HEK293 (cell line): Measurements from ENCODE around the gene ZNF536.

Experiments used
- CTCF ChIP-seq: fragments of 450-650 bp; formaldehyde crosslinking; IDR thresholded peaks from 2 replicates; pipeline ENCODE4 v1.5.1; 2016; ENCODE audit warnings: missing biosample characterization, missing genetic modification characterization
- SETDB1 ChIP-seq: IDR thresholded peaks from one replicate; pipeline ENCODE4 v1.6.1; 2017; ENCODE audit warnings: mild to moderate bottlenecking, low read length, moderate library complexity, mixed read lengths; ENCODE audit not compliant: insufficient read length
- YY1 ChIP-seq: fragments of 450-650 bp; formaldehyde crosslinking; IDR thresholded peaks from 2 replicates; pipeline ENCODE4 v1.5.1; 2018; ENCODE audit warnings: missing biosample characterization, missing genetic modification characterization
- ZBTB1 ChIP-seq: fragments of 450-650 bp; formaldehyde crosslinking; IDR thresholded peaks from 2 replicates; pipeline ENCODE4 v1.5.1; 2016; ENCODE audit warnings: missing biosample characterization, missing genetic modification characterization
- ZBTB21 ChIP-seq: fragments of 450-650 bp; formaldehyde crosslinking; IDR thresholded peaks from 2 replicates; pipeline ENCODE4 v1.5.1; 2017; ENCODE audit warnings: missing biosample characterization, missing genetic modification characterization
- ZBTB7A ChIP-seq: fragments of 450-650 bp; formaldehyde crosslinking; IDR thresholded peaks from 2 replicates; pipeline ENCODE4 v1.5.1; 2016; ENCODE audit warnings: low read depth, missing biosample characterization, missing genetic modification characterization
- ZEB2 ChIP-seq: fragments of 450-650 bp; formaldehyde crosslinking; IDR thresholded peaks from 2 replicates; pipeline ENCODE4 v1.5.1; 2016; ENCODE audit warnings: missing biosample characterization, missing genetic modification characterization
- ZNF416 ChIP-seq: fragments of 450-650 bp; formaldehyde crosslinking; IDR thresholded peaks from 2 replicates; pipeline ENCODE4 v1.5.1; 2016; ENCODE audit warnings: missing biosample characterization, missing genetic modification characterization
- ZNF654 ChIP-seq: fragments of 450-650 bp; formaldehyde crosslinking; IDR thresholded peaks from 2 replicates; pipeline ENCODE4 v1.5.1; 2016; ENCODE audit warnings: low read depth, missing biosample characterization, missing genetic modification characterization
- ZSCAN23 ChIP-seq: fragments of 450-650 bp; formaldehyde crosslinking; IDR thresholded peaks from 2 replicates; pipeline ENCODE4 v1.5.1; 2016; ENCODE audit warnings: missing biosample characterization, missing genetic modification characterization
- TF ChIP-seq, protein P1 (sequence below): fragments of 450-650 bp; formaldehyde crosslinking; IDR thresholded peaks from 2 replicates; pipeline ENCODE4 v1.5.1; 2016; ENCODE audit warnings: missing biosample characterization, missing genetic modification characterization
- TF ChIP-seq, protein P2 (sequence below): fragments of 450-650 bp; IDR thresholded peaks from 2 replicates; pipeline ENCODE4 v1.5.1; 2018; ENCODE audit warnings: missing biosample characterization, mild to moderate bottlenecking, missing genetic modification characterization

DNA sequence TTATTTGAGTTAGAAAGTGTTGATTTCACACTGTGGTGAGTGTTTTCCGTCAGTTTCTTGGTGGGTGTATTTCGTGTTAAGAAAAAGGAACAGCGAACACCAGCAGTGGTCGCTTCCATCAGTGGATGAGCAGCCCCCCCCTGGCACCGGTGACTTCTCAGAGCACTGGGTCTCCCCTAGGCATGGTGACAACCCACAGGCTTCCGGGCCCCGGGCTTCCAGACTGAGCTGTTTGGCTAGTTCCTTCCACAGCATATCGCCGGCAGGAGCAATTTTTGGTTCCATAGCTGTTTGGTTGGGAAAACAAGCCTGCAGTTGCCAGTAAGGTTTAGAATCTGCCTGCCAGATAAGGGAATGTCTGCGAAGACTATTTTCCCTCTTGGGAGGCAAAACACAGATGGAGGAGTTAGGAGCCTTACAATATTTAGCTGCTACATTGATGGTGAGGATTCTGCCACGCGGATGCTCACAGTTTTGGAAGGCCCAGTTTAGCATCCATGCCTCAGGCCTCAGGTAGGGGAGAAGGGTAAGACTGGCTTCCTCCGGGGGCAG lies 18.7 kb upstream of the ZNF536 start:
- TF ChIP-seq ZEB2 (tag by site-specific recombination) (no peak), CTCF (tag by site-specific recombination) (no peak), ZBTB7A (tag by site-specific recombination) (no peak), ZSCAN23 (no peak), ZBTB21 (no peak), YY1 (no peak), ZNF416 (tag by site-specific recombination) (no peak), ZBTB1 (tag by site-specific recombination) (no peak), SETDB1 (no peak), ZNF654 (tag by site-specific recombination) (no peak)
- TF ChIP-seq, protein P1, sequence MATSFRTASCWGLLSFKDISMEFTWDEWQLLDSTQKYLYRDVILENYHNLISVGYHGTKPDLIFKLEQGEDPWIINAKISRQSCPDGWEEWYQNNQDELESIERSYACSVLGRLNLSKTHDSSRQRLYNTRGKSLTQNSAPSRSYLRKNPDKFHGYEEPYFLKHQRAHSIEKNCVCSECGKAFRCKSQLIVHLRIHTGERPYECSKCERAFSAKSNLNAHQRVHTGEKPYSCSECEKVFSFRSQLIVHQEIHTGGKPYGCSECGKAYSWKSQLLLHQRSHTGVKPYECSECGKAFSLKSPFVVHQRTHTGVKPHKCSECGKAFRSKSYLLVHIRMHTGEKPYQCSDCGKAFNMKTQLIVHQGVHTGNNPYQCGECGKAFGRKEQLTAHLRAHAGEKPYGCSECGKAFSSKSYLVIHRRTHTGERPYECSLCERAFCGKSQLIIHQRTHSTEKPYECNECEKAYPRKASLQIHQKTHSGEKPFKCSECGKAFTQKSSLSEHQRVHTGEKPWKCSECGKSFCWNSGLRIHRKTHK (tag by site-specific recombination): no peak
- TF ChIP-seq, protein P2, sequence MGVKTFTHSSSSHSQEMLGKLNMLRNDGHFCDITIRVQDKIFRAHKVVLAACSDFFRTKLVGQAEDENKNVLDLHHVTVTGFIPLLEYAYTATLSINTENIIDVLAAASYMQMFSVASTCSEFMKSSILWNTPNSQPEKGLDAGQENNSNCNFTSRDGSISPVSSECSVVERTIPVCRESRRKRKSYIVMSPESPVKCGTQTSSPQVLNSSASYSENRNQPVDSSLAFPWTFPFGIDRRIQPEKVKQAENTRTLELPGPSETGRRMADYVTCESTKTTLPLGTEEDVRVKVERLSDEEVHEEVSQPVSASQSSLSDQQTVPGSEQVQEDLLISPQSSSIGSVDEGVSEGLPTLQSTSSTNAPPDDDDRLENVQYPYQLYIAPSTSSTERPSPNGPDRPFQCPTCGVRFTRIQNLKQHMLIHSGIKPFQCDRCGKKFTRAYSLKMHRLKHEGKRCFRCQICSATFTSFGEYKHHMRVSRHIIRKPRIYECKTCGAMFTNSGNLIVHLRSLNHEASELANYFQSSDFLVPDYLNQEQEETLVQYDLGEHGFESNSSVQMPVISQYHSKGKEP (tag by site-specific recombination): no peak
